ENCODE results near the gene HBEGF.

HBEGF gene

DNA sequence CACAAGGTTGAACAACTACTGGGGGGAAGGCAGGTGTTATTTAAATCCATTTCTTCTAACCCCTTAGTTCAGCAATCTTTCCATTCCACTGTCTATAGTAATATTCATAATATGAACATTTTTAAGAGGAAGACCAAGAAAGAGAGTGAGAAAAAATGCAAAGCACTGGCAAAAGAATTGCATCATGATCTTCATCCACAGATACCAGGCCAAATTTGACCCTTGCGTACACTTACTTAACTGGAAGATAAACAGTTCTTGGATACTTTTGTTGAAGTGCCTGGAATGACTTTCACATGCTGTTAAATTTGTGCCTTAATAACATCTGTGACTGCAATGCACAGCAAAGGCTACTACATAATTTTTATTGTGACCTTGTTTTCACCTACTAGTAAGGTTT lies 45.3 kb downstream of the HBEGF start:
- no peak for FAIRE-seq

GRCh38 chr5:140299056-140299455 lies 47.3 kb downstream of the HBEGF start:
- no peak for FAIRE-seq

- FAIRE-seq, result no peak
Observed at GRCh38 chr5:140298183-140298601, 48.2 kb downstream of the HBEGF start.

- FAIRE-seq, result no peak
Observed at GRCh38 chr5:140297283-140297682, 49.1 kb downstream of the HBEGF start.

DNA sequence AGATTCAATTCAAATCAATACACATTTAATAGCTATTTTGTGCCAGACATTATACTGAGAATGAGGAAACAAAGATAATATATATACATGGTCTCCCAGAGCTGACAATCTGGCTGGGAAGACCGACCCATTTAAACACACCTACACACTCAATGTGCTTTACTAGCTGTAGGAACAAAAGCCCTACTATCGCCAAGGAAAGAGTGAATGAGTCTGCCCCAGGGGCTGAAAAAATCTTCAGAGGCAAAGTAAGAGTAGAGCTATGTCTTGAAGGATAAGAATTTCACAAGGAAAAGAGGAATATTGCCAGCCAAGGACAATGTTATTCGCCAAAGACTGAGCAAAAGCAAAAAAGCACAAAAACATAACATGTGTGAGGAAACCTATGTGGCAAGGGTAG lies 50.1 kb downstream of the HBEGF start:
- FAIRE-seq, result no peak

- no peak for FAIRE-seq
Observed at GRCh38 chr5:140295414-140295813, 51.0 kb downstream of the HBEGF start.

DNA sequence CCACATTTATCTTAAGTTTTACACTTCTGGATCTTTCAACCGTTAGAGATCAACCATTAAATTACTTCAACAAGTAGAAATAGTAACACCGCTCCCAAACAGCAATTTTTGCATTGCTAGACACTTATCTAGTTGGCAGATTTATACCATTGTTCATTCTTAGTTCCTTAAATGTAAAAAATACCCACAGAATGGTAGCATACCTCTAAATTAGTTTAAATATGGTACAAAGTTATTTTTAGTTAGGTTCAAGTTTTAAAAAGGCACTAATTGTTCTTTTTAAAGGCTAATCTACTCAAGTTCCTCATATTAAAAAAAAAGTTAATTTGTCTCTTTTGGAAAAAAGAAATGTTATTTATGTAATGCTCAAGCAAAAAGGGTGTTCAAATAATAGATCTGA lies 51.6 kb downstream of the HBEGF start:
- no peak for FAIRE-seq

DNA sequence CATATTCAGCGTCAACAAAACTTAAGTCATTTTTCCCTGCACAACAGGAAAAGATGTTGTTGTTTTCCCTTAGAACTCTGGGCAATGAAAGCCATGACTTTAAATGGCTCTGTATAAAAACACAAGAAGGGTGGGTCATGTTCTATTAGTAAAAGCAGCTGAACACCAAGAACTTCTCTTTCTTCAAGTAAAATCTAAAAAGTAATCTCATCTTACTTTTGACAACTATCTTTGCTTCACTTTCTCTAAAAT lies 52.6 kb downstream of the HBEGF start:
- no peak for FAIRE-seq

DNA sequence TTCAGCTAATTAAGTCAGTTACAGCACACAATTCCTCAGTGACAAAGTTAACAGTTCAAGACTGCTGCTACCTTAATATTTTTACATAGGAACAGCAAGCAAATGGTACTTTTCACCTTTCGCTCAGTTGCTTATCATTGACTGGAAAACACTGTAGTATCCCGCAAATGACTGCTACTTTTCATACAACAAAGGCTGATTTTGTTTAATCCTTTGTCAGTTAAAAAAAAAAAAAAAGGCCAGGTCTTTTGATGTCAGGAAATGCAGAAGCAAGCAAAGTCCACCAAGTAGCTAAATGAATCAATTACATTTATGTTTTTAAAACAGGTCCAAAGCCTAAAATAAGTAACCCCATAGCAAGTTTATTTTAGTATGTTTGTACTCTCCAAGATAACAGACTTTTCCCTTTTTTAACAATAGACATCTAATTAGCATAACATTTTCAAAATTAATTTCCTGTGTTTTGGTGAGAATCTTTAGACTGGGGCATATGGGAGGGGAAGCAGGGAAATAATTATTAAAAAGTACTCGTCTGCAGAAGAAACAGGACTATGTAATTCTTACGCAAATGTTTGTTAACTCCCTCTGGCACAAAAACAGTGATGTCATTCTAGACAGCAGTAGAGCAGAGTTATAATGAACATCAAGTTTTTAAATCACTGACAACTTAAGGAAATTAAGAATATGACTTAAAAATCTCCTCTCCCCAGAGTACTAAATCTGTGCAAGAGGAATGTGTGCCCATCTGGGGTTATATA lies 53.1 kb downstream of the HBEGF start:
- no peak for FAIRE-seq

GRCh38 chr5:140292212-140293036 lies 54.0 kb downstream of the HBEGF start:
- no peak for FAIRE-seq

DNA sequence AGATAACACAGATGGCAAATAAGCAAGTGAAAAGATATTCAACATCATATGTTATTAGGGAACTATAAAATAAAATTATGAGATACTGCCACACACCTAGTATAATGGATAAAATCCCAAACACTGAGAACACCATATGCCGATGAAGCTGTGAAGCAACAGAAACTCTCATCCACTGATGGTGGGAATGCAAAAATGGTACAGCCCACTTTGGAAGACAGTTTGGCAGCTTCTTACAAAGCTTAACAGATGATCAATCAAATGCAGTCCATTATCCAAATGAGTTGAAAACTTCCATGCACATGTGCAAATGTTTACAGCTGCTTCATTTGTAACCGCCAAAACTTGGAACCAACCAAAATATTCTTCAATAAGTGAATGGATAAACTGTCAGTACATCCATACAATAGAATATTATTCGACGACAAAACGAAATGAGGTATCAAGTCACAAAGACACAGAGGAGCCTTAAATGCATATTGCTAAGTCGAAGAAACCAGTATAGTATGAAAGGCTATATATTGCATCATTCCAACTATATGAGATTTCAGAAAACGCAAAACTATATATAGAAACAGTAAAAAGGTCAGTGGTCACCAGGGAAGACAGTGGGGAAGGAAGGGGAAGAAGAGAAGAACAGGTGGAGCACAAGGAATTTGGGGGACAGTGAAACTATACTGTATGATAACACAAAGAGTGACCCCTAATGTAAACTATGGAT lies 58.4 kb downstream of the HBEGF start:
- no peak for FAIRE-seq

DNA sequence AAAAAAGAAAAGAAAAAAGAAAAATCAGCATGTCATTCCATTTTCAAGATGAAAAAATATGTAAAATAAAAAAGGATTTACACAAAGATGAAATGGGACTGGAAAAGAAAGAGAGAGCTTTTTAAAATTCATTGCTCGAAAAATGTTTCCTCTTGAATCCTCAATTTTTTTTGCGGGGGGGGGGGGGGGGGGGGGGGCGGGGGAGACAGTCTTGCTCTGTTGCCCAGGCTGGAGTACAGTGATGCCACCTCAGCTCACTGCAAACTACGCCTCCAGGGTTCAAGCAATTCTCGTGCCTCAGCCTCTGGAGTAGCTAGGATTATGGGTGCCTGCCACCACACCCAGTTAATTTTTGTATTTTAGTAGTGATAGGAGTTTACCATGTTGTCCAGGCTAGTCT lies 60.0 kb downstream of the HBEGF start:
- FAIRE-seq, result no peak

GRCh38 chr5:140284013-140284412 lies 62.4 kb downstream of the HBEGF start:
- no peak for FAIRE-seq
